Tibial nerve (tissue), 4 donors: ENCODE measurements around the gene KIAA1210.

ENCODE experiments used
- CTCF ChIP-seq, 5 experiments: fragments of 200-600 bp in 3 of 5; fragments of 450-650 bp in 2 of 5; sonication (generic) in 3 of 5; IDR thresholded peaks; one replicate each; pipeline ENCODE4 v1.5.1; 2016 to 2019; ENCODE audit warnings: antibody characterized with exemption in 5 of 5, mild to moderate bottlenecking in 3 of 5, moderate library complexity in 2 of 5
- EP300 ChIP-seq, 2 donors: sonication (generic); formaldehyde crosslinking; IDR thresholded peaks; one replicate each; pipeline ENCODE4 v1.6.1; 2017; ENCODE audit warnings: antibody characterized with exemption in 2 of 2, mild to moderate bottlenecking in 1 of 2
- POLR2A ChIP-seq, 2 donors: fragments of 450-650 bp; IDR thresholded peaks; one replicate each; pipeline ENCODE4 v1.6.1; 2017; ENCODE audit warnings: antibody characterized with exemption in 2 of 2, mild to moderate bottlenecking in 2 of 2, moderate library complexity in 2 of 2

- TF ChIP-seq CTCF (IDR thresholded peaks at IDR 0.05) (no peak), POLR2A (IDR thresholded peaks at IDR 0.05) (no peak), EP300 (IDR thresholded peaks at IDR 0.05) (no peak)
Observed at GRCh38 chrX:119069128-119069527, 58.5 kb downstream of the KIAA1210 start.
